Endometrial microvascular endothelial cells (primary cell): ENCODE measurements around the gene CYSLTR2. TPM values are rescaled to one million over a fixed set of nuclear protein-coding genes. Genes with fewer than 3 reads are reported as not detected.

Experiments used
- in situ Hi-C: cut with HindIII; loops from 2 replicates; pipeline ENCODE4 v1.10.0; 2017; ENCODE audit warnings: low sequenced_read_pairs, low pct_unique_long_range_greater_than_20kb; ENCODE audit errors: inconsistent ontology term
- total RNA-seq: library from RNA; depleted of rRNA; stranded (reverse); fragments of >200 nt; gene quantifications from one replicate; pipeline ENCODE4 v1.2.3, GENCODE V29; 2015; ENCODE audit errors: inconsistent ontology term

CYSLTR2 gene
- total RNA-seq, 1 donor from 2014 or later = not detected

GRCh38 chr13:48728876-48729275 lies 75.1 kb downstream of the CYSLTR2 start:
- in situ Hi-C loops = no loop called here

GRCh38 chr13:48729856-48730255 lies 76.1 kb downstream of the CYSLTR2 start:
- in situ Hi-C loops = no loop called here

- in situ Hi-C loops = no loop called here
Observed at GRCh38 chr13:48731001-48731658, 77.4 kb downstream of the CYSLTR2 start.

GRCh38 chr13:48731957-48732569 lies 78.3 kb downstream of the CYSLTR2 start:
- in situ Hi-C loops = no loop called here

- in situ Hi-C loops = no loop called here
Observed at GRCh38 chr13:48733739-48734335, 80.1 kb downstream of the CYSLTR2 start.

- in situ Hi-C loops = no loop called here
Observed at GRCh38 chr13:48735571-48735970, 81.8 kb downstream of the CYSLTR2 start.

- in situ Hi-C loops = no loop called here
Observed at GRCh38 chr13:48737689-48738088, 84.0 kb downstream of the CYSLTR2 start.

GRCh38 chr13:48738311-48738710 lies 84.6 kb downstream of the CYSLTR2 start:
- in situ Hi-C loops = no loop called here

- in situ Hi-C loops = no loop called here
Observed at GRCh38 chr13:48739386-48739964, 85.7 kb downstream of the CYSLTR2 start.

- in situ Hi-C loops = no loop called here
Observed at GRCh38 chr13:48741377-48741776, 87.6 kb downstream of the CYSLTR2 start.

- in situ Hi-C loops = no loop called here
Observed at GRCh38 chr13:48746821-48747220, 93.1 kb downstream of the CYSLTR2 start.

GRCh38 chr13:48748681-48749080 lies 95.0 kb downstream of the CYSLTR2 start:
- in situ Hi-C loops = no loop called here

GRCh38 chr13:48749144-48749543 lies 95.4 kb downstream of the CYSLTR2 start:
- in situ Hi-C loops = no loop called here

- in situ Hi-C loops = loop anchor here (25.0 kb wide), 1 partner anchor 163 kb away; no protein-coding TSS in a partner anchor
Observed at GRCh38 chr13:48749699-48750473, 96.2 kb downstream of the CYSLTR2 start.

- in situ Hi-C loops = loop anchor here (25.0 kb wide), 1 partner anchor 163 kb away; no protein-coding TSS in a partner anchor
Observed at GRCh38 chr13:48750588-48751383, 97.1 kb downstream of the CYSLTR2 start.

GRCh38 chr13:48760626-48761025 lies 106.9 kb downstream of the CYSLTR2 start:
- in situ Hi-C loops = loop anchor here (25.0 kb wide), 1 partner anchor 173 kb away; no protein-coding TSS in a partner anchor
